Measurements from ENCODE around the gene GPR18. TPM values are rescaled to one million over a fixed set of nuclear protein-coding genes. Genes with fewer than 3 reads are reported as not detected.
"Not testable (repeated sequence)": the region's sequence is repeated elsewhere in the genome, so short reads cannot be mapped to it uniquely, and the experiment has no call there.

Gene GPR18
- total and polyA plus RNA-seq, 4 donors: 0.21 to 1.3 (median 0.42) TPM

DNA sequence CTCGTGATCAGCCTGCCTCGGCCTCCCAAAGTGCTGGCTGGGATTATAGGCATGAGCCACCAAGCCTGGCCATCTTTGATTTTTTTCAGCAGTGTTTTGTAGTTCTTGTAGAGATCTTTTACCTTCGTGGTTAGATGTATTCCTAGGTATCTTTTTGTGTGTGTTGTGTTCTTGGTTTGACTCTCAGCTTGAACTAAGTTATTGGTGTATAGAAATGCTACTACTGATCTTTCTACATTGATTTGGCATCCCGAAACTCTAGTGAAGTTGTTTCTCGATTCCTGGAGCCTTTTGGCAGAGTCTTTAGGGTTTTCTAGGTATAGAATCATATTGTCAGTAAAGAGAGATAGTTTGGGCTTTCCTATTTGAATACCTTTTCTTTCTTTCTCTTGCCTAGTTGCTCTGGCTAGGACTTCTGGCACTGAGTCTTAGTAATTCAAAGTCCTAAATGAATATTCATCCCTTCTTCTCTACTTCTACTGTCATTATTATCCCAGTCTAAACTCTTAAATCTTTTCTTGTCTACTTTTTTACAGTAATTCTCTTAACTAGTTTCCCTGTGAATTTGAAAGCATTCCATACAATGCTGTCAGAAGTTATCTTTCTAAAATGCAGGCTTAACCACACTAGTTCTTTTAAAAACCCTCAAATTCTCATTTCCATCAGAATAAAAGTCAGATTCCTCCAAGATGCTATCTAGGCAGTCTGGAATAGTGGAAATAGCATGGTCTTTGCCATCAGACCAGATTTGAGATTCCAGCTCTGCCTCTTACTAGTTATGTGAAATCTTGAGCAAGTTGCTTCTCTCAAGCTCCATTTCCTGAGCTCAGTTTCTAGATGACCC lies 7.0 kb downstream of the GPR18 start:
- ATAC-seq (ENCODE audit: insufficient read depth, low FRiP score) (no peak), DNase-seq (no peak)
- no peaks in the 10 kb centered on the region for H3K27me3 ChIP-seq (ENCODE audit: control insufficient read depth in 3 of 3, insufficient read depth in 3 of 3, low read length in 2 of 3)
- H3K27ac ChIP-seq (ENCODE audit: low read depth in 1 of 2, low read length in 1 of 2): no peak overlapping the region
- H3K4me1 ChIP-seq (ENCODE audit: control insufficient read depth in 5 of 5, insufficient read depth in 5 of 5, low read length in 5 of 5): no peaks in the 10 kb centered on the region
- no peaks in the 10 kb centered on the region for H3K9me3 ChIP-seq (ENCODE audit: control insufficient read depth in 4 of 4, insufficient read depth in 3 of 4, low read length in 3 of 4)
- no peak overlapping the region for H3K4me3 ChIP-seq
- no peak overlapping the region for H3K9ac ChIP-seq (ENCODE audit: insufficient read depth in 1 of 2, low read length in 2 of 2)
- 88 to 91% methylated on average over 5 of the region's 5 CpGs for WGBS, 2 donors
- peaks cover 4 to 11% (median 10%) of the 10 kb centered on the region in 4 donors for H3K36me3 ChIP-seq (ENCODE audit: control insufficient read depth in 4 of 4, insufficient read depth in 4 of 4, low read length in 4 of 4)
- TF ChIP-seq CTCF (IDR thresholded peaks at IDR 0.05; ENCODE audit: control extremely low read depth, extremely low read depth): no peak

- H3K4me1 ChIP-seq (ENCODE audit: control insufficient read depth in 5 of 5, insufficient read depth in 5 of 5, low read length in 5 of 5); ATAC-seq (ENCODE audit: insufficient read depth, low FRiP score); H3K4me3 ChIP-seq; H3K9ac ChIP-seq (ENCODE audit: insufficient read depth in 1 of 2, low read length in 2 of 2); H3K27ac ChIP-seq (ENCODE audit: low read depth in 1 of 2, low read length in 1 of 2); H3K27me3 ChIP-seq (ENCODE audit: control insufficient read depth in 3 of 3, insufficient read depth in 3 of 3, low read length in 2 of 3); DNase-seq; H3K9me3 ChIP-seq (ENCODE audit: control insufficient read depth in 4 of 4, insufficient read depth in 3 of 4, low read length in 3 of 4): not testable (repeated sequence)
- 97 to 100% methylated on average over 2 of the region's 2 CpGs for WGBS, 2 donors
- H3K36me3 ChIP-seq (ENCODE audit: control insufficient read depth in 4 of 4, insufficient read depth in 4 of 4, low read length in 4 of 4): peaks cover 0 to 10% (median 4%) of the 10 kb centered on the region in 4 donors
These were observed 8.6 kb downstream of the GPR18 start for GRCh38 chr13:99249606-99250005.

GRCh38 chr13:99249178-99249577 lies 9.0 kb downstream of the GPR18 start:
- not testable (repeated sequence) for H3K4me3 ChIP-seq; H3K9me3 ChIP-seq (ENCODE audit: control insufficient read depth in 4 of 4, insufficient read depth in 3 of 4, low read length in 3 of 4); DNase-seq; H3K9ac ChIP-seq (ENCODE audit: insufficient read depth in 1 of 2, low read length in 2 of 2); H3K27me3 ChIP-seq (ENCODE audit: control insufficient read depth in 3 of 3, insufficient read depth in 3 of 3, low read length in 2 of 3); H3K4me1 ChIP-seq (ENCODE audit: control insufficient read depth in 5 of 5, insufficient read depth in 5 of 5, low read length in 5 of 5); H3K27ac ChIP-seq (ENCODE audit: low read depth in 1 of 2, low read length in 1 of 2); ATAC-seq (ENCODE audit: insufficient read depth, low FRiP score)
- 99 to 100% methylated on average over 3 of the region's 3 CpGs for WGBS, 2 donors
- H3K36me3 ChIP-seq (ENCODE audit: control insufficient read depth in 4 of 4, insufficient read depth in 4 of 4, low read length in 4 of 4): peaks cover 0 to 10% (median 4%) of the 10 kb centered on the region in 4 donors

- WGBS, 2 donors: 98 to 99% methylated on average over 1 of the region's 1 CpG
- ATAC-seq (ENCODE audit: insufficient read depth, low FRiP score) (no peak), DNase-seq (no peak)
- peaks cover 0 to 10% (median 4%) of the 10 kb centered on the region in 4 donors for H3K36me3 ChIP-seq (ENCODE audit: control insufficient read depth in 4 of 4, insufficient read depth in 4 of 4, low read length in 4 of 4)
- H3K9me3 ChIP-seq (ENCODE audit: control insufficient read depth in 4 of 4, insufficient read depth in 3 of 4, low read length in 3 of 4): no peaks in the 10 kb centered on the region
- TF ChIP-seq CTCF (IDR thresholded peaks at IDR 0.05; ENCODE audit: control extremely low read depth, extremely low read depth): no peak
- H3K27ac ChIP-seq (ENCODE audit: low read depth in 1 of 2, low read length in 1 of 2): no peak overlapping the region
- no peaks in the 10 kb centered on the region for H3K27me3 ChIP-seq (ENCODE audit: control insufficient read depth in 3 of 3, insufficient read depth in 3 of 3, low read length in 2 of 3)
- H3K4me3 ChIP-seq: no peak overlapping the region
- no peaks in the 10 kb centered on the region for H3K4me1 ChIP-seq (ENCODE audit: control insufficient read depth in 5 of 5, insufficient read depth in 5 of 5, low read length in 5 of 5)
- H3K9ac ChIP-seq (ENCODE audit: insufficient read depth in 1 of 2, low read length in 2 of 2): no peak overlapping the region
These were observed 12.1 kb downstream of the GPR18 start for GRCh38 chr13:99246100-99246499.
